Measurements from ENCODE around the gene UPF1.
"Not testable (repeated sequence)": the region's sequence is repeated elsewhere in the genome, so short reads cannot be mapped to it uniquely, and the experiment has no call there.

The UPF1 gene

DNA sequence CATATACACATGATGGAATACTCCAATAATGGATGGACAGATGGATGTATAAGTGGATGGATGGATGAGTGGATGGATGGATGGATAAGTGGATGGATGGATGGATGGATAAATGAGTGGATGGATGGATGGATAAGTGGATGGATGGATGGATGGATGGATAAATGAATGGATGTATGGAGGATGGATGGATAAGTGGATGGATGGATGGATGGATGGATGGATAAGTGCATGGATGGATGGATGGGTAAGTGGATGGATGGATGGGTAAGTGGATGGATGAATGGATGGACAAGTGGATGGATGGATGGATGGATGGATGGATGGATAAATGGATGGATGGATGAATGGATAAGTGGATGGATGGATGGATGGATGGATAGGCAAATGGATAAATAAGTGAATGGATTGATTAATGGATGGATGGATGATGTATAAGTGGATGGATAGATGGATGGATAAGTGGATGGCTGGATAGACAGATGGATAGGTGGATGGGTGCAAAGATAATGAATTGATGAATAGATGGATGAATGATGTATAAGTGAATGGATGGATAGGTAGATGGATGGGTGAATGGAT lies 32.3 kb upstream of the UPF1 start:
- no peak for DNase-seq (ENCODE audit: low read depth)

GRCh38 chr19:18800079-18800478 lies 31.7 kb upstream of the UPF1 start:
- no peak for DNase-seq (ENCODE audit: low read depth)

DNA sequence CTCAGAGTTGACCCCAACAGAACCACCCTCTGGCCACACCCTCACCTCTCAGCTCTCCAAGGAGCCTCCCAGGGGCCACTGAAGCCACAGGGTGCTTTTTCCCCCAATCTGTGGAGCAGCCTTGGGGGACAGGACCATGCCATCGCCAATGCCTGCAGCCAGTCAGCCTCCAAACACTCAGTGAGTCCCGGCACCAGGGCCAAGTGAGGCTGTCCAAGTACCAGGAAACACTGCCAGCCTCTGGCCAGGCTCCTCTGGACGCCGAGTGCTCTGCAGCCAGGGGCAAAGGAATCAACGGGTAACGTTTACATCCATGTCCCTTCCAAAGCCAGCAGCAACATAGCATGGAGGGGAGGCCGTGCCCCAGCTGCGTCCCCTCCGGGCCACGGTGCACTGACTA lies 31.1 kb upstream of the UPF1 start:
- no peak for DNase-seq (ENCODE audit: low read depth)

GRCh38 chr19:18802354-18802753 lies 29.4 kb upstream of the UPF1 start:
- DNase-seq (ENCODE audit: low read depth), result no peak

DNA sequence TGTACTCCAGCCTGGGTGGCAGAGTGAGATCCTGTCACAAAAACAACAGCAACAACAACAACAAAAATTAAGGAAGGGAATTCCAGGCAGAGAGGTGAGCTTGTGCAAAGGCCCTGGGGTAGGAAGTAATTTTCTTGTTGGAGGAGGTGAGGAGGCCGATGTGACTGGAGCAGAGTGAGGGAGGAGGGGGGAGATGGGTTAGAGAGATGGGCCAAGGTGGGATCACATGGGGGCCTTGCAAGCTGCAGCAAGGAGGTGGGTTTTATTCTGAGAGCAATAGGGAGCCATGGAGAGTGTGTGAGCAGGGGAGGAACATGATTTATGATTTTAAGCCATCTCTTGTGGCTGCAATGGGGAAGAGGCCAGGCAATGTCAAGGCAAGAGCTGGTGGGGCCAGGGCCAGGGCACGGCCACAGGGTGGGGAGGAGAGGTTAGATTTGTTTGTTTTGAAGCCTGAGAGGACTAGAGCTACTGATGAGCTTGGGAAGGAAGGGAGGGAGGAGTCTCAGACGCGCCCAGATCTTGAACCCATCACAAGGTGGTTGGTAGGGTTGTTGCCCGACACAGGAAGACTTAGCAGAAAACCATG lies 28.1 kb upstream of the UPF1 start:
- no peak for DNase-seq (ENCODE audit: low read depth)

- DNase-seq (ENCODE audit: low read depth), result no peak
Measured at GRCh38 chr19:18804139-18804601, 27.6 kb upstream of the UPF1 start.

DNA sequence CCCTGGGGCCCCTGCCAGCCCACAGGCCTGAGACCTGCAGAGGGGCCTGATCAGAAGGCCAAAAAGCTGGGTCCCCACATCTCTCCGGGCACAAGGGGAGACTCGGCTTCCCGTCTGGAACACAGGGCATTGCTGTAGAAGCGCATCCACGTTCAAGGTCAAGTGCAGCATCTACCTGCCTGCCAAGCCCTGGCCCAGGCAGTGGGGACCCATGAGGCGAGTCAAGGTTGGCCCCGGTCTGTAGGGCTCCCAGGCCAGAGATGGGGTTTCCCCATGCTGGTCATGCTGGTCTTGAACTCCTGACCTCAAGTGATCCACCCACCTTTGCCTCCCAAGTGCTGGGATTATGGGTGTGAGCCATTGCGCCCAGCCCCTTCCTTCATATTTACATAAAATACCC lies 27.1 kb upstream of the UPF1 start:
- DNase-seq (ENCODE audit: low read depth), result no peak

- no peak for DNase-seq (ENCODE audit: low read depth)
Measured at GRCh38 chr19:18807861-18808331, 23.9 kb upstream of the UPF1 start.

DNA sequence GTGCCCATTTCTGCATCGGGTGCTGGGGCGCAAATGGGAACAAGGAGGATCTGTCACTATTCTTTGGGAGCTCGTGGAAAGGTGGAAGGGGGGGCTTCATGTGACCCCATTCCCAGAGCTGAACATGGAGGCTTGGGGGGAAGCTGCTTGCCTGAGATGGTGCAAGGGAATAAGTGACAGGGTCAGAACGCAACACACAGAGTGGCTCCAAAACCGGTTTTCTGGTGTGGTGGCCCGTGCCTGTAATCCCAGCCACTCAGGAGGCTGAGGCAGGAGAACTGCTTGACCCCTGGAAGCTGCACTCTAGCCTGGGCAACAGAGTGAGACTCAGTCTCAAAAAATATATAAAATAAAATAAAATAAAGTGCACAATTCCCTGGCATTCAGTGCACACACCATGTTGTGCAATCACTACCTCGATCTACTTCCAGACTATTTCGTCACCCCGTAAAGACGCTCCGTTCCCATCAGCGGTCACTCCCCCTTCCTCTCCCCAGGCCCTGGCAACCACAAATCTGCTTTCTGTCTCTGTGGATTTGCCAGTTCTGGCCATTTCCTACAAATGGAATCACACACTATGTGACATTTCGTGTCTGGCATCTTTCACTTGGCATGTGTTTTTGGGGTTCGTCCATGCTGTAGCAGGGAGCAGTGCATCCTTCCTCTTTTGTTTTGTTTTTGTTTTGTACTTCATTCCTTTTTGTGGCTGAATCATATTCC lies 22.4 kb upstream of the UPF1 start:
- DNase-seq (ENCODE audit: low read depth), result no peak

DNA sequence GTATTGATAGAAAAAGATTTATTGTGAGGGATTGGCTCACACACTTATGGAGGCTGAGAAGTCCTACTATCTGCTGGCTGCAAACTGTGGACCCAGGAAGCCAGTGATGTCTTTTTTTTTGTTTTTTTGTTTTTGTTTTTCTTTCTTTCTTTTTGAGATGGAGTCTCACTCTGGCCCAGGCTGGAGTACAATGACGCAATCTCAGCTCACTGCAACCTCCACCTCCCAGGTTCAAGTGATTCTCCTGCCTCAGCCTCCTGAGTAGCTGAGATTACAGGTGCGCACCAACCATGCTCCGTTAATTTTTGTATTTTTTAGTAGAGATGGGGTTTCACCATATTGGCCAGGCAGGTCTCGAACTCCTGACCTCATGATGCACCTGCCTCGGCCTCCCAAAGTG lies 20.1 kb upstream of the UPF1 start:
- not testable (repeated sequence) for DNase-seq (ENCODE audit: low read depth)

DNA sequence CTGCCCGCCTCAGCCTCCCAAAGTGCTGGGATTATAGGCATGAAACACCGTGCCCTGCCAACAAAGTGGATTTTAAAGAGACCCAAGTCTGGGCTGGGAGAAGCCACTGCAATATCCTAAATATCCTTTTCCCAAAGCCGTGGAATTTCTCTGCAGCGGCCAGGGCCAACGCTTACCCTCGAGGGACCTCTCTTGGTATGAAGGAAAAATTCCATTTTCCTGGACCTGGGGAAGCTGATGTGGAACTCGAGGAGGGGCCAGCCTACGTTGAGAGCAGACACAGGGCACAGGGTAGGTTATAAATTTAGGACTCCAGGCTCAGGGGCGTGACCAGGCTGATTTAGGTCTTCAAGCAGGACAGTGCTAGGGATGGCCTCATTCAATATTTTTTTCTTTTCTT lies 17.7 kb upstream of the UPF1 start:
- no peak for DNase-seq (ENCODE audit: low read depth)

GRCh38 chr19:18815673-18816072 lies 16.1 kb upstream of the UPF1 start:
- DNase-seq (ENCODE audit: low read depth), result no peak

- DNase-seq (ENCODE audit: low read depth), result not testable (repeated sequence)
Measured at GRCh38 chr19:18816645-18817044, 15.1 kb upstream of the UPF1 start.

GRCh38 chr19:18817574-18817973 lies 14.2 kb upstream of the UPF1 start:
- DNase-seq (ENCODE audit: low read depth), result no peak

- no peak for DNase-seq (ENCODE audit: low read depth)
Measured at GRCh38 chr19:18828786-18829185, 3.0 kb upstream of the UPF1 start.

DNA sequence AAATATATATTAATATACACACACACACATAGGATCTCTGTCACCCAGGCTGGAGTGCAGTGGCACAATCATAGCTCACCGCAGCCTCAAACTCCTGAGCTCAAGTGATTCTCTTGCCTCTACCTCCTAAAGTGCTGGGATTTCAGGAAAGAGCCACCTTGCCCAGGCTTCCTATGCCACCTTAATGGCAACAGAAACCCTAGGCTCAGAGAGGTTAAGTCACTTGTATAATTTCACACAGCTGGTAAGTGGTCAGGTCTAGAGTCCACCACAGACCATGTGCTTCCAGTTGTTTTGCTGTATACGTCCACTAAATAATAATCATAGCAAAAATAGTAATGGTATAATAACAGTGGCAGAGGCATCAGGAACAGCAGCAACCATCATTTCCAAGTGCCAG lies 1.3 kb upstream of the UPF1 start:
- DNase-seq (ENCODE audit: low read depth), result no peak

DNA sequence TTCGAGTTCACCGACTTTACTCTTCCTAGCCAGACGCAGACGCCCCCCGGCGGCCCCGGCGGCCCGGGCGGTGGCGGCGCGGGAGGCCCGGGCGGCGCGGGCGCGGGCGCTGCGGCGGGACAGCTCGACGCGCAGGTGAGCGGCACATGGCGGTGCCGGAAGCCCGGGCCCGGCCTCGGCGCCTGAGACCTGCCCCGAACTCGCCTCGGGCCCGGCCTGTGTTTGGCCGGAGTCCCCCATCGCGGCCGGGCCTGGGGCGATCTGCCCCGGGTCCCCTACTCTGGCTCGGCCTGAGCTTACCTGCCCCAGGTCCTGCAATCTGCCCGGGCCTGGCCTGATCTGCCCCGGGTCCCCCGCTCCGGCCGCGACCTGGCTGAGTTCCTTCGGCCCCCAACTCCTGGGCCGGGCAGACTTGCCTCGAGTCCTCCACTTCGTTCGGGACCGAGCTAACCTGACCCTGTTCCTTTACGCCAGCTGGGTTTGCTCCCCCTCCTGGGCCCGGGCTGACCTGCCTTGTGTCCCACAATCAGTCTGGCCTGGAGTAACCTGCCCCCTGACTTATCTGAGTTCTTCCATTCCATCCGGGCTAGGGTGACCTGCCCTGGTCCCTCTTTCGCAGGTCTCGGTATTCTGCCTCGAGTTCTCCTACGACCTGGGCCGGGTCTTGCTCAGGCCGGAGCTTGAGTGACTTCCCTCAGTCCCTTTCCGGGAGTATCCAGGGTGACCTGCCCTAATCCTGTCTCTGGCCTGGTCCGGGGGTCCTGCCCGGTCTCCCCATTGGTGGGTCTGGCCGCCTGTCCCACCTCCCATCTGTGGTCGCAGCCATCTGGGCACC lies 764 bp downstream of the UPF1 start:
- no peak for DNase-seq (ENCODE audit: low read depth)

- no peak for DNase-seq (ENCODE audit: low read depth)
Measured at GRCh38 chr19:18833141-18833476, 1.4 kb downstream of the UPF1 start.

DNA sequence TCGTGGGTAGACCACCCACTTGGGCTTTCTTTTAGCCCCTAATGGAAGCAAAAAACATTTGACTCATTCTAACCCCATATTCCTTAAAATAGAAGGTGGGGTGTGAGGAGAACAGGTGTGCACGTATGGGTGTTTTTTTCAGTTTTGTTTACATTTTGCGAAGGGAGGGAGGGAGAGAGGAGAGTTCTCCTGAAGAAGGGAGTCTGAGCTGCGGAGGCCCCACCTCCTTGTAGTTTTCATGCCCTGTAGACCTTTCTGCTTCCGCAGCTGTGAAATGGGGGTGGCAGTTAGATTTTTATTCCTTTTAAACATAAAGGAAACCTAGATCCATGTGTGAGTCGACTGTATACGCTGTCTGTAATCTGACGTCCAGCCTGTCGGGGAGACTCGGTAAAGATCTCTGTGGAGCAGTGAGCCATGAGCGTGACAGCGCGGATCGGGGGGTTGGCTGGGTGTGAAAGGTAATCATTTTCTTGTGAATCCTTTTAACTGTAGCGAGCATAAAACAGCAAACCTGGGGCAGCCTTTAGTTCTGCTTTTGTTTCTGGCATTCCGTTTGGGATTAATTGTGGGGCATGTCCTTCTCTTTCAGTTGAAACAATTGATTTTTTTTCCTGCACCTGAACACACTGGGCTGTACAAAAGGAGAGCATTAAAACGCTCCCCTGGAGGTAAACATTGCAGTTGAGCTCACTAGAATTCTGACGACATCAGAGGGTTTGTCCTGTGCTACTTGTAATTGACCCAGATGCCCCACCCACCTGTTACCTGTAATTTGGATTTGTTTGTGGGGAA lies 2.3 kb downstream of the UPF1 start:
- no peak for DNase-seq (ENCODE audit: low read depth)

GRCh38 chr19:18834644-18834984 lies 2.9 kb downstream of the UPF1 start:
- DNase-seq (ENCODE audit: low read depth), result no peak

DNA sequence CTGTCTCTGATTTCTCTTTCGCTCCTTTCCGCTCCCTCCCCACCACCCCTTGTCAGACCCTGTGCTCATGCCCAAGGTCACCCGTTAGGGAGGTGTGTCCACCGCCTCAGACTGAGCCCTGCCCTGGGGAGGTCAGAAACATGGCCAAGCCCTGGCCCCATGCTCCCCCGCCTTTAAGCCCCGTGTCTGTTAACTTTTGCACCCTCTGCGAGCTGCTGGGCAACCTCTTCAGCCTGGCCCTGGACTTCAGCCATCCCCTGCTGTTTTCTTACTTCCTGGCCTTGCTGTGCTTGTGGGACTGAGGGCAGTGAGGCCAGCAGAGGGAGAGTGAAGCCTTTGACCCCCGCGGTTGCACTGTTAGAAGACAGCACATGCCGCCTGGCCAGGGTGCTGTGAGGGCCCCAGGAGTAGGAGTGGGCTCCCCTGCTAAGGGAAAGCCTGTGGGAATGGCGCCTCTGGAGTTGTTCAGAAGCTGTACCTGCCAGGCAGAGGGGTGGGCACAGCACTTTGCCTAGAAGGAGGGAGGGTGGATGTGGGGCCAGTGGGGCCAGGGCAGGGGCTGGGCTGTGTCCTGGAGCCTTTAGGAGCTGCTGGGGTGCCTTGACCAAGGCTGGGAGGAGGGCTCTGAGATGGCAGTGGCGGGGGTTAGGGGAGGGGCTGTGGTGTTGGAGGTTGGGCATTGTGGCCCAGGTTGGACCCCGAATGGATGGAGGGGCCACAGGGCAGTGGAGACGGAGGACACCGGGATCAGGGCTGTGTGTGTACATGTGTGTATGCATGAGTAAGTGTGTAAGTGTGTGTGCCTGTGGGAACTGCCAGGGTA lies 7.9 kb downstream of the UPF1 start:
- no peak for DNase-seq (ENCODE audit: low read depth)
